Measurements from ENCODE around the gene DROSHA.

GRCh38 chr5:31459594-31459993, 72.3 kb downstream of the DROSHA start:
- TF ChIP-seq POLR2A (IDR thresholded peaks at IDR 0.05; ENCODE audit: low read depth, low read length), result no peak
- no peak for TF ChIP-seq POLR2AphosphoS5 (IDR thresholded peaks at IDR 0.05; ENCODE audit: low read depth, low read length)
- no peak for TF ChIP-seq TAF1 (IDR thresholded peaks at IDR 0.05; ENCODE audit: low read depth, low read length)
- no peak for TF ChIP-seq PAX5 (IDR thresholded peaks at IDR 0.05; ENCODE audit: insufficient read depth, low read length, severe bottlenecking)
- TF ChIP-seq POU2F2 (IDR thresholded peaks at IDR 0.05; ENCODE audit: low read depth, low read length), result no peak

All from GM12891 (cell line).